ENCODE data around the gene BRCA1. TPM values are rescaled to one million over a fixed set of nuclear protein-coding genes. Genes with fewer than 3 reads are reported as not detected.

BRCA1 gene
- 11.3 TPM for total RNA-seq (ENCODE audit: unreplicated experiment)
- long read RNA-seq, full-length matches to known transcripts, result 3 of 8 reads
- long read RNA-seq, partial matches to known transcripts, result 0 of 8 reads
- long read RNA-seq, other reads (novel, unspliced or antisense), result 5 of 8 reads

- Mint-ChIP-seq H3K4me1 (ENCODE audit: low read depth, unreplicated experiment) (peaks cover 10% of the 10 kb centered on the region), H3K27me3 (ENCODE audit: unreplicated experiment) (peaks cover 10% of the 10 kb centered on the region), H3K27ac (ENCODE audit: unreplicated experiment) (peak within 1 kb of the TSS; percentile 91), H3K36me3 (ENCODE audit: unreplicated experiment) (no peaks in the 10 kb centered on the region), H3K9me3 (ENCODE audit: unreplicated experiment) (peaks cover 18% of the 10 kb centered on the region), H3K4me3 (ENCODE audit: unreplicated experiment) (peak within 1 kb of the TSS; percentile 99)
- peak; percentile 89 for DNase-seq
- TF ChIP-seq CTCF (IDR thresholded peaks at IDR 0.05; ENCODE audit: partially characterized antibody, unreplicated experiment), result no peak
Measured at GRCh38 chr17:43125133-43125966, at the start of gene BRCA1. BRCA1 (minus strand) TSS chr17:43125364; CDS start chr17:43124096, 1,268 bp downstream.

GRCh38 chr17:43171586-43172487, 46.7 kb upstream of the BRCA1 start:
- H3K9me3 Mint-ChIP-seq (ENCODE audit: unreplicated experiment), result no peaks in the 10 kb centered on the region

DNA sequence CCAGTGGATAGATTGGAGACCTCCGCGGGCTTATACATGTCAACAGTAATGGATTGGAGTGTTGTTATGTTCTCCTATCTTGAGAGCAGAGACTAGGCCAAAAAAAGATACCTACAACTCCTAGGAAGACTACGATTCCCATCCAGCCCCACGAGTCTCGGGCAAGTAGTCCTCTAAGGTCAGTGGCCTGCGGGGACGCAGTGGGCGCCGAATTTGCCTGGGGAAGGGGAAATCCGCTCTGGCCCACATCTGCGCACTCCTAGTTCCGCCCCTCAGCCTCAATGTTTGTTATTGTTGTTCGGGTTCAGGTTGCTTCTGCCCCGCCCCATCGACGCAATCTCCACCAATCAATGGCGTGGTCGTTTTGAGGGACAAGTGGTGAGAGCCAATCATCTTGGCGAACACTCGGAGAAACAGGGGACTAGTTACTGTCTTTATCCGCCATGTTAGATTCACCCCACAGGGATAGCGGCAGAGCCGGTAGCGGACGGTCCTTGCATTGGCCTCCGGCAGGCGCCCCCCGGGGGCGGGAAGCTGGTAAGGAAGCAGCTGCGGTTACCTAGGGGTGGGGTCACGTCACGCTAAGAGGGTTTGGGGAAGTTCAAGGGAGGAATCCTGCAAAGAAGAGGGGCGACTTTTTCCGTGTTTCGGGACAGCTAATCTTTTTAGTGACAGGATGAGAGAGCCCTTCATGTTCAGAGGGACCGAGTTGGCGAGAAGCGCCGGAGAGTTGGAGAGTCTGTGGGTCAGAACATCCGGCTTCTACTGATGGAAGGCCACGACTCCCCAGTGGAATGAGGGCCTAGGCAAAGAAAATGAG, 45.8 kb upstream of the BRCA1 start, which contains the start of gene NBR1:
Gene NBR1, plus strand, starts transcription at position 449 of the 820 bp plus-strand sequence. CDS start 4,586 bp downstream, outside the sequence.
- no peaks in the 10 kb centered on the region for H3K27me3 Mint-ChIP-seq (ENCODE audit: unreplicated experiment)
- H3K36me3 Mint-ChIP-seq (ENCODE audit: unreplicated experiment), result no peaks in the 10 kb centered on the region
- peak; percentile 90 for DNase-seq
- no peak within 1 kb of the TSS for H3K4me3 Mint-ChIP-seq (ENCODE audit: unreplicated experiment)
- TF ChIP-seq CTCF (IDR thresholded peaks at IDR 0.05; ENCODE audit: partially characterized antibody, unreplicated experiment), result no peak
- H3K27ac Mint-ChIP-seq (ENCODE audit: unreplicated experiment), result no peak within 1 kb of the TSS
- H3K9me3 Mint-ChIP-seq (ENCODE audit: unreplicated experiment), result no peaks in the 10 kb centered on the region
- H3K4me1 Mint-ChIP-seq (ENCODE audit: low read depth, unreplicated experiment), result peaks cover 9% of the 10 kb centered on the region

More at GRCh38 chr17:43171586-43172487, 46.7 kb upstream of the BRCA1 start:
- no peak overlapping the region for H3K27ac Mint-ChIP-seq (ENCODE audit: unreplicated experiment)
- no peaks in the 10 kb centered on the region for H3K36me3 Mint-ChIP-seq (ENCODE audit: unreplicated experiment)
- peaks cover 9% of the 10 kb centered on the region for H3K4me1 Mint-ChIP-seq (ENCODE audit: low read depth, unreplicated experiment)
- H3K27me3 Mint-ChIP-seq (ENCODE audit: unreplicated experiment), result no peaks in the 10 kb centered on the region
- no peak overlapping the region for H3K4me3 Mint-ChIP-seq (ENCODE audit: unreplicated experiment)
- DNase-seq, result no peak
- TF ChIP-seq CTCF (IDR thresholded peaks at IDR 0.05; ENCODE audit: partially characterized antibody, unreplicated experiment), result no peak

DNA sequence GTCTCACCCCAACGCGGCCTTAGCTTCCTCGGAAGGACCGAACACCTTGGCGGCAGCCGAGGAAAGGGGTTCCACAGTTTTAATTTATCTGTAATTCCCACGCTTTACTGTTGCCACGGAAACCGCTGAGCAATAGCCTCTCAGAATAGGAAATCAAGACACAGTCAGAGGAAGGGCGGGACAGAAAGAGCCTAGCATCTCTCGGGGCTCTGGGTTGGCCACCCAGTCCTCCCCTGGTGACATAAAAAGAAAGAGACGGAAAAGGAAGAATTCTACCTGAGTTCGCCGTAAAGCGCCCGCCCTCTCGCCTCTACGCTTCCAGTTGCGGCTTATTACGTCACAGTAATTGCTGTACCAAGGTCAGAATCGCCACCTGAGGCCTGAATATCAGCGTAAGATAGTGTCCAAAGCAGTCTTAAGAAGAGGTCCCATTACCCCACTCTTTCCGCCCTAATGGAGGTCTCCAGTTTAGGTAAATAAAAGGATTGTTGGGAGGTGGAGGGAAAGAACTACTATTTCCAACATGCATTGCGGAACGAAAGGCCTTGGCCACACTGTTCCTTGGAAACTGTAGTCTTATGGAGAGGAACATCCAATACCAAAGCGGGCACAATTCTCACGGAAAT, 45.1 kb upstream of the BRCA1 start:
- no peak overlapping the region for H3K4me3 Mint-ChIP-seq (ENCODE audit: unreplicated experiment)
- no peak for TF ChIP-seq CTCF (IDR thresholded peaks at IDR 0.05; ENCODE audit: partially characterized antibody, unreplicated experiment)
- H3K36me3 Mint-ChIP-seq (ENCODE audit: unreplicated experiment), result no peaks in the 10 kb centered on the region
- peak; percentile 75 for DNase-seq
- H3K27ac Mint-ChIP-seq (ENCODE audit: unreplicated experiment), result no peak overlapping the region
- H3K4me1 Mint-ChIP-seq (ENCODE audit: low read depth, unreplicated experiment), result peaks cover 9% of the 10 kb centered on the region
- no peaks in the 10 kb centered on the region for H3K27me3 Mint-ChIP-seq (ENCODE audit: unreplicated experiment)
- no peaks in the 10 kb centered on the region for H3K9me3 Mint-ChIP-seq (ENCODE audit: unreplicated experiment)

All from glutamatergic neuron (in vitro differentiated cells).